HPDE6-E6E7 (cell line): Measurements from ENCODE around the gene MAP1B.
"Not testable (repeated sequence)": the region's sequence is repeated elsewhere in the genome, so short reads cannot be mapped to it uniquely, and the experiment has no call there.

ENCODE experiments used
- DNase-seq: peaks from one replicate; pipeline ENCODE4 v3.0.0; 2011; ENCODE audit warnings: missing footprints; ENCODE audit errors: extremely low spot score

Gene MAP1B

GRCh38 chr5:72107131-72107900, at the start of gene MAP1B:
Gene MAP1B, plus strand, starts transcription at chr5:72107475. Its CDS starts 57 bp downstream, at chr5:72107532.
- no peak for DNase-seq

- no peak for DNase-seq
These were observed 49.5 kb upstream of the MAP1B start for GRCh38 chr5:72057816-72058215.

DNA sequence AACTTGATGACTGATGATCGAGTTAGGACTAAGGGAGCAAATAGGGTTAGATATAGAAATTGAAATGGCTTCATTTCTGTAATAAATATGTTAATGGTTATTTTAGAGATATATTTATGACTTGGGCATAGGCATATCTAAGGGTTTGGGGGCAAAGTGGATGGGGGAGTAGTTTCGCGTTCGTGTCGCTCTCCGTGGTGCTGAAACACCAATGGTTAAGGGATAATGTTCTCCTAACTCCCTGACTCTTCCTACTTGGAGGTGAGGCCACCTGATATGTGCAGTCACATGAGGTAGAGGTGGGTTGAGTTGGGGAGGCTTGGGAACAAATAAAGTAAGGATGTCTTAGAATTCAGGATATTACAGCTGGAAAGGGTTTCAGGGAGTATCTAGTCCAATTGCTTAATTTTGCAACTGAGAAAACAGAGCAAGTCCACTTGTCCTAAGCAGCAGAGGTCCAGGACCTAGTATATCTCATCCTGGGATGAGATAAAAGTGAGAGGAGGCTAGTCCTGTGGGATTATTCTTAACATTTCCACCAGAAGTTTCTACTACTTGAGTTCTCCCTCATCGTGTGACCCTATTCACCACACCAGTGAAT, 44.0 kb upstream of the MAP1B start:
- DNase-seq: no peak

DNA sequence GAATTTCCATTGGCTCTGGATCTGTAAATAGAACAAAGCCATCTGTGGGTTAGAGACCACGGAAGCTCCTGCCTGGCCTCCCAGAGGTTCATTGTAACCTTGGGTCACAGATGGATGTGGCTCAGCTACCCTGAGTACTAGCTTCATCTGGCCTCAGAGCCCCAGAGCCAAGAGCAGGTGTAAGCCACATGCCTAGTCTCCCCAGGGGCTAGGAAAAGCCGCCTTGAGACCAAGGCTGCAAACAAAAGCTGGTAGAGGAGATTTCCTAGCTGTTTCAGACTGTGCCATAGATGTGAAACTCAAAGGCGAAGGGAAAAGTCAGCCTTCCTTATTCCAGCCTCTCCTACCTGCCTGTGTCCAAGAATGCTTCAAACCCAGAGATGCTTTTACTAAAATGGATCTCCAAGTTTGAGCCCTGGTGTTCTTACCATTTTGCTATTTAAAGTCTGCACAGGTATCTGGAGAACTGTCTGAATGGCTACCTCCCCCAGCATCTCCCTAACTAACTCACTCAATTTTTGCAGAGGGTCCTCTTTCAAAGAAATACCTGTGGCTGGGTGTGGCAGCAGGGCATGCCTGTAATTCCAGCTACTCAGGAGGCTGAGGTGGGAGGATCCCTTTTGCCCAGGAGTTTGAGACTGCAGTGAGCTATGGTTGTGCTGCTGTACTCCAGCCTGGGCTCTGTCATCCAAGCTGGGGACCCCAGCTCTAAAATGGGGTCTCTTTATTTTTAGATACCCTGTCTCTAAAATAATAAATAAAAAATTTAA, 42.3 kb upstream of the MAP1B start:
- DNase-seq: no peak

DNA sequence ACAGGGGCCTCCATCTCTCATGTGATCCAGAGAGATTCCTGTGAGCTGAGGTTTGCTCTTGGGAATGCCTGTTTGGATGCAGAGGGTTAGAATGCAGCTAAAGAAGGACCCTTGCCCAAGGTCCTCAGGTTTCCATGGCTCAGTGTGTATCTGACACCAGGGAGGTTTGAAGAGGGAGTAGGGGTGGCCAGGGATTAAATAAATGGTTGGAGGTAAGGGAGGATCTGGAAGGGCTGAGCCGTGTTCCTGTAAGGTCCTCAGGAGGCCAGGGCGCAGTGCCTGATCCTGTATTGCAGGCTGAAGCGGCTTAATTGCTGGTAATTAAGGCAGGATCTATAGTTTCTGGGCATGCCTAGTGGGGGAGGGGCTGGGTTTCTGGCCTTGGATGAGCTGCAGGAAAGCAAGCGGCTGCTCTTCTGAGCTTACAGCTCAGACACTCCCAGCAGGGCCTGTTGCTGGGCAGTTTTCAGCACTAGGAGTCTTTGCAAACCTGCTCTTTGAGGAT, 41.5 kb upstream of the MAP1B start:
- DNase-seq: no peak

DNA sequence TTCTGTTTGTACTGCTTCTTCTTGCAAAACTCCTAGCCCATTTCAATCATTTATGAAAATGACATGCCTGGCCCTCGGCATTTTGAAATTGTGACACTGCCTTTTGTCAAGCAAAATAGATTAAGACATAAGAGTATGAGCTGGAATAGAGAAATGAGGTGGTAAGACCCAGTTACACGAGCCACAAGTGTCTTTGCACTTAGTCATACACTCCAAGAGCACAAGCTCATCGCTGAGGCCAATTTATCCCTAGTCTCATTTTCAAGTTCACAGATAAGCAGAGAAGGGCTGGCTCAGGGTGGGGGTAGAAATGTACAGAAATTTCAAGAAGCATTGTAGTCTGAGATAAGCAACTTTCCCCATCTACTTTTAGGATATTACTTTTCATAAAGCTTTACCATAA, 40.6 kb upstream of the MAP1B start:
- peak; percentile 16 for DNase-seq

DNA sequence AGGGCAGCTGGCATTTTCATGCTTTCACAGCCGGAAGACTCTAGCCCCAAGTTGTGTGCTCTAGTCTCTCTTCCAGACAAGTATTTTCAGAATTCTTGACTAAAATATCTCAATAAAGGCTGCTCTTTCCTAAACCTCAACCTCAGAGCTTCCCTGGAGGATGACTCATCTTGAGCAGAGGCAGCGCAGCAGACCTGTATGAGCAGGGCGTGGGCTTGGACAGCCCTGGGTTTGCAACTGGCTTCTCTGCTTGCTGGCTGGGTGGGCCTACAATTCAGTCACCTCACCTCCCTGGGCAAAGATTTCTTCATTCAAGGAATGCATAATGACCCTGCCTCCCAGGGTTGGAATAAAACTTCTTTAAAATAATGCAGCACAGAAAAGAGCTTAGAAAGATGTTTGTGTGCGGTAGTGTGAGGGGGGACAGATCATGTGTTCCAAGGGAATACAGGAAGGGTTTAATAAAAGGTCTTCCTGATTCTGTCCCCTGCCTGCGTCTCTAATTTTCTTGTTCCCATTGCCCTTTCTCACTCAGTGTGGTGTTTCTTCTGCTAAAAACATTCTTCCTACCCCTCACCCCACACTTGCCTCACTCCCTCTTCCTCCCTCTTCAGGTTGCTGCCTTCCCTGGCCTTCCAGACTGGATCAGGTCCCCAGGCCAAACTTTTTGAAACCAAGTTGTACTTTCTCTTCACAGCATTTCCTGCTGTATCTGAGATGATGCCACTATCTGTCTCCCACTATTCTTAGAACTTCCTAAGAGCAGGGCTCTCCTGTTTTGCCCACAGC, 39.4 kb upstream of the MAP1B start:
- peak; percentile 73 for DNase-seq

DNA sequence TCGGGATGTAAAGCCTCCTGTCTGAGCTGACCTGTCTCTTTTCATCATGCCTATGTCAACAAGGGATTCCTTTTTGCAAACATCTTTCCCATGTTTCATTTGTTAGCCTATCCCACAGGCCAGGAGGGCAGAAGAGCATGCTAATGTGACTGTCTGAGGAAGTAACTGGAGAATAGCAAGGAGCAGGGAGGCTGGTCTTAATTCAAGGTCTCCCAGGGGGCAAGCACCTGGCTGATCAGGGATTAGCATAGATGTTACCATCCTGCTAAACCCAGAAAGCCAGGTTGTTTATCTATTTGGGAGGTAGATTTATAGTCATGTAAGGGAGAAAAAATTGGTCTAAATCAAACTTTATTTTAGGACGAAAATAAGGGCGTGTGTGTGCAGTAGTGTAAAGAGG, 36.7 kb upstream of the MAP1B start:
- no peak for DNase-seq

- no peak for DNase-seq
These were observed 35.4 kb upstream of the MAP1B start for GRCh38 chr5:72071906-72072305.

GRCh38 chr5:72074251-72074650, 33.0 kb upstream of the MAP1B start:
- no peak for DNase-seq

GRCh38 chr5:72075461-72075860, 31.8 kb upstream of the MAP1B start:
- DNase-seq: no peak

DNA sequence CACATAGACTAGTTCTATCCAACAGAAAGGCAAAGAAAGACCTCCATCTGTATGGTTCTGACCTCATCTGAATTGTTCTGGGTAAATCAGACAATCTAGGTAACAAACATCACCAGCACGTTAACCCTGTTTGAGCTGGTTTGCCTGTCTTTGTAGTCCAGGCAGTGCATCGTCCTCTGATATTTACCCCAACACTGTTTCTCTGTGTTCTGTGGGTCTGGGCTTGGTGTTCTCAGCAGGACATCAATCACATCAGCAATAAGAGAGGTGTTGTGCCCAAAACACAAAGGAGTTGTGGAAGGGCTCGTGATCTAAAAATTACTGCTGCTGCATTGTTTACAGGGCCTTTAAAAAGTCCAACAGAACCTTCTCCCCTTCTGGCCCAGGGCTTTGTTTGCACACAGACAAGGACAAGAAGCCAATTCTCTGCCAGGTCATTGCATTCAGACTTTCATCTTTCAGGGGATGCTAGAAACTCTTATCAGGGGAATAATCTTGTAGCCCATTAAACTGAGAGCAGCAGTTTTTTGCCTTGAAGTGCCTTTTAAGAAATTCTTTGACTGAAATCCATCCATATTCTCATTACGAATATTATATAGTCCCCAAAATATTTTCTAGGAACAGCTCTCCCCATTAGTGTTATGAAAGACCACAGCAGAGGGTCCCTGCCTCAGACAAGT, 30.5 kb upstream of the MAP1B start:
- no peak for DNase-seq

DNA sequence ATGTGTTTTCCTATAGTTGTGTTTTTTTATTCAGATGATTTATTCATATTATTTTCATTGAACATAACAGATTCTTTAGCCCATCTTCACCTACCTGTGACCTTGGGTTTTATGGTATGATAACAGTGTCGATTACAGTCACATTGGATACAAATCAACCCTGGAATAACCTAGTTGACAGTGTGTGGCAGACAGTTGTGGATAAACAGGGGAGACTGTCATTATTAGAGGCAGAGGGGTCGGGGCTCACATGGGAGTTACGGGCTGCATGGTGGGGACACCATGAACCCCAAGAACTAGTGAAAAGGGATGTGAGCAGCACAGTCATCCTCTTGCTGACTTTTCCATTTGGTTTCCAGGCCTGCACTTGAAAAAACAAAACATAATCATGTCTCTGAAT, 29.9 kb upstream of the MAP1B start:
- no peak for DNase-seq

DNA sequence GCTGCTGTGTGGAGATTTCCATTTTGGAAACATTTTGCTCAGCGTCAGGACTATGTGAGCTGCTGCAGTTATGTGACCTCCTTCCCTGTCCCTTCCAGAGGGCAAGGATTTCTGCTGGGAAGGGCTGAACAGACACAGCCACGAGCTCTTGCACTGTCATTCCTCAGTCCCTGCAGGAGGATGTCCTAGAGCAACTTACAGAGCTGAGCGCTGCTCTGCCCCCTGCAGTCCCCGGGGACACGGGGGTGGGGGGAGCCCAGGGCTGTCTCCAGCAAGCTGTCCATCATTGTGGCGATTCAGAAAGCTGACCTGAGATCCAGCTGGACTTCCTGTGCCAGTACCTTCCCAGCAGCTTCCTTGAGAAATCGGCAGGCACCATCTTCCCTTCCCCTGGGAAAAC, 28.0 kb upstream of the MAP1B start:
- DNase-seq: no peak

GRCh38 chr5:72082048-72082447, 25.2 kb upstream of the MAP1B start:
- no peak for DNase-seq

- DNase-seq: no peak
These were observed 22.4 kb upstream of the MAP1B start for GRCh38 chr5:72084876-72085275.

DNA sequence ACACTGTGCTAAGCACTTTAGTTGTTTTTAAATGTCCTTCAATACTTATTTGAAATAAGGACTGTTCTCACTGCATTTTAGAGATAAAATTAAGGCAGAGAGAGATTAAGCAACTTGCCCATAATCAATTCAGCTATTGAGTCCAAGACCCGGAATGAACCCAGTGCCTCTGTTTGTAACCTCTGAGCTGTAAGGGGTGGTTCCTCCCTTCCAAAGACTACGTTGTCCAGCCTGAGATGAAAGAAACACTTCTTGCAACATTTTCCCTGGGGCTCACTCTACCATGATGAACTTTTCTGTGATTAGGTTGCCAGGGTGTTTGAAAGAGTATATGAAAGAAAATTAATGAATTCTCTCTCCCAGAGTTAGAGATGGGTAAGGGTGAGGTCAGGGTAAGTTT, 22.0 kb upstream of the MAP1B start:
- no peak for DNase-seq

DNA sequence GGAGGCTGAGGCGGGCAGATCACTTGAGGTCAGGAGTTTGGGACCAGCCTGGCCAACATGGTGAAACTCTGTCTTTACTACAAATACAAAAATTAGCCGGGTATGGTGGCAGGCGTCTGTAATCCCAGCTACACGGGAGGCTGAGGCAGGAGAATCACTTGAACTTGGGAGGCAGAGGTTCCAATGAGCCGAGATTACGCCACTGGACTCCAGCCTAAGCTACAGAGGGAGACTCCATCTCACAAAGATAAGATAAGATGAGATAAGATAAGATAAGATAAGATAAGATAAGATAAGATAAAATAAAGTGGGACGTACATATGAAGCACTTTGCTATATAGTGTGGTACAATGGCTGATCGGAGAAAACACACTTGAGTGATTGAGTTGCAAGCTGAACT, 17.6 kb upstream of the MAP1B start:
- DNase-seq: not testable (repeated sequence)

- DNase-seq: no peak
These were observed 15.2 kb upstream of the MAP1B start for GRCh38 chr5:72092074-72092473.

DNA sequence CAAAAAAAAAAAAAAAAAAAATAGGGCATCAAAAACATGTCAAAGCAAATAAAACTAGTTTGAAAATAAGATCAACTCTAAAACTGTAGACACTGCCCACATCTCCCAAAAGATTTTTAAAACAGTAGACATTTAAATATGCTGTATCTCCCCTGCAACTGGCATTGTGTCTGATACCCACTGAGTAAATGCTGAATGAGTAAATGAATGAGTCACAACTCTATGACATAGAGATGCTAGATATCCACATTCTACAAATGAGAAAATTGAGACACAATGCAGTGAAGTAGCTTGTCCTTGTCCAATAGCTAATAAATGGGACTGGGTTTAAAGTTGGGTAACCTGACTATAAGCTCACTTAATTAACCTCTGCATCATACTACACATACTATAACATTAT, 14.1 kb upstream of the MAP1B start:
- no peak for DNase-seq

DNA sequence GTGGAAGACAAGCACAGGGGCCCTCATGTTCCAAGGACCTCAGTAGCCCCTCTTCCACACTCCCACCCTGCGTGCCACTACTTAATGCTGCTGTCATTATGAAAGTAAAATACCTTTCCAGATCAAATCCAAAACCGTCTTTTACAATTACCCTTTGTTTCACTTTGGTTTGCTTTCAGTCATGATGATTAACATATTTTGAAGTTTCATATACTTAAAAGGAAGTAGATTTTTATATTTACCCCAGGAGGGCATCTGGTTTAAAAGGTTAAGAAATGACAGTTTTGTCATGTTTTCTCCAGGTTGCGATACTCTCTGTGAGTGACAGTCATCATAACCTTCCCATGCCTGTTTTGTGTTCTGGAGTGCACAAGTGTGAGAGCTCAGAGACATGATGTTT, 13.5 kb upstream of the MAP1B start:
- no peak for DNase-seq
